Neuronal stem cell (in vitro differentiated cells): ENCODE measurements around the gene OR10H2.

Source experiments
- DNase-seq: peaks from one replicate; pipeline ENCODE4 v3.0.0-alpha.2; 2013; ENCODE audit warnings: low spot score
- H2AFZ ChIP-seq: one replicate; pipeline ENCODE4 v1.6.1; 2013; ENCODE audit warnings: mild to moderate bottlenecking, low read length, inconsistent platforms
- H2AK5ac ChIP-seq: 2 replicates; pipeline ENCODE4 v1.6.1; 2013; ENCODE audit warnings: low read depth, mild to moderate bottlenecking, inconsistent platforms, low read length, moderate library complexity, mixed read lengths
- H2BK120ac ChIP-seq: 2 replicates; pipeline ENCODE4 v1.6.1; 2013; ENCODE audit warnings: low read depth, mild to moderate bottlenecking, inconsistent platforms, low read length, moderate library complexity, mixed read lengths
- H2BK12ac ChIP-seq: one replicate; pipeline ENCODE4 v1.6.1; 2013; ENCODE audit warnings: low read length, inconsistent platforms
- H2BK15ac ChIP-seq: 2 replicates; pipeline ENCODE4 v1.6.1; 2013; ENCODE audit warnings: mild to moderate bottlenecking, low read length, inconsistent platforms, mixed read lengths
- H2BK5ac ChIP-seq: one replicate; pipeline ENCODE4 v1.6.1; 2013; ENCODE audit warnings: inconsistent platforms, mild to moderate bottlenecking, low read length, moderate library complexity
- H3K14ac ChIP-seq: one replicate; pipeline ENCODE4 v1.6.1; 2013; ENCODE audit warnings: low read length, inconsistent platforms
- H3K18ac ChIP-seq: 2 replicates; pipeline ENCODE4 v1.6.1; 2013; ENCODE audit warnings: low read length, inconsistent platforms
- H3K23ac ChIP-seq: 2 replicates; pipeline ENCODE4 v1.6.1; 2013; ENCODE audit warnings: low read depth, mild to moderate bottlenecking, mixed read lengths, low read length, inconsistent platforms; ENCODE audit not compliant: poor library complexity
- H3K27ac ChIP-seq: replicated peaks from 3 replicates; pipeline ENCODE4 v1.5.1; 2013; ENCODE audit warnings: low read length, inconsistent platforms
- H3K27me3 ChIP-seq, 3 experiments: 2 replicates each; pipeline ENCODE4 v1.6.1; 2013; ENCODE audit warnings: low read length in 3 of 3, mild to moderate bottlenecking in 2 of 3, inconsistent platforms in 1 of 3, low read depth in 1 of 3, mixed read lengths in 1 of 3, moderate library complexity in 1 of 3; ENCODE audit not compliant: control insufficient read depth in 3 of 3, insufficient read depth in 3 of 3
- H3K36me3 ChIP-seq, 2 donors: replicated peaks in 1 of 2; 2 replicates each; pipeline ENCODE4 v1.6.1; 2013; ENCODE audit warnings: low read length in 2 of 2; ENCODE audit not compliant: control insufficient read depth in 2 of 2, insufficient read depth in 2 of 2
- H3K4ac ChIP-seq: 2 replicates; pipeline ENCODE4 v1.6.1; 2013; ENCODE audit warnings: inconsistent platforms, mild to moderate bottlenecking, low read length, moderate library complexity
- H3K4me1 ChIP-seq, 2 donors: 1 replicate in 1 of 2; 2 replicates in 1 of 2; pipeline ENCODE4 v1.6.1; 2013; ENCODE audit warnings: low read length in 2 of 2, low read depth in 1 of 2; ENCODE audit not compliant: control insufficient read depth in 2 of 2, insufficient read depth in 1 of 2
- H3K4me2 ChIP-seq: one replicate; pipeline ENCODE4 v1.6.1; 2013; ENCODE audit warnings: mild to moderate bottlenecking, low read length, inconsistent platforms; ENCODE audit not compliant: insufficient read depth, poor library complexity, severe bottlenecking
- H3K4me3 ChIP-seq, 2 donors: 2 replicates each; pipeline ENCODE4 v1.5.1; 2013; ENCODE audit warnings: low read length in 2 of 2, mild to moderate bottlenecking in 2 of 2, inconsistent platforms in 1 of 2, moderate library complexity in 1 of 2
- H3K79me1 ChIP-seq: one replicate; pipeline ENCODE4 v1.6.1; 2013; ENCODE audit warnings: low read depth, mild to moderate bottlenecking, inconsistent platforms, low read length, moderate library complexity
- H3K9ac ChIP-seq: one replicate; pipeline ENCODE4 v1.6.1; 2013; ENCODE audit warnings: mild to moderate bottlenecking, low read depth, low read length, inconsistent platforms; ENCODE audit not compliant: poor library complexity
- H3K9me3 ChIP-seq, 2 donors: replicated peaks in 1 of 2; 2 replicates each; pipeline versions ENCODE3 to v1.6.1; 2013; ENCODE audit warnings: low read length in 2 of 2, mild to moderate bottlenecking in 2 of 2, inconsistent platforms in 1 of 2, low read depth in 1 of 2, mixed read lengths in 1 of 2, moderate library complexity in 1 of 2; ENCODE audit not compliant: control insufficient read depth in 2 of 2, insufficient read depth in 1 of 2
- H4K8ac ChIP-seq: one replicate; pipeline ENCODE4 v1.6.1; 2013; ENCODE audit warnings: low read depth, mild to moderate bottlenecking, inconsistent platforms, low read length, moderate library complexity
- H4K91ac ChIP-seq: one replicate; pipeline ENCODE4 v1.6.1; 2013; ENCODE audit warnings: low read length, low read depth, mild to moderate bottlenecking, inconsistent platforms; ENCODE audit not compliant: poor library complexity
- WGBS, 2 donors: extraction: QIAGEN DNeasy Blood & Tissue Kit; methylation state at CpG; one replicate each; pipeline ENCODE4 v1.1.7; 2013; ENCODE audit warnings: missing lambda C conversion rate in 2 of 2, mixed read lengths in 1 of 2; ENCODE audit not compliant: insufficient read length in 2 of 2, insufficient replicate concordance in 1 of 2; ENCODE audit errors: extremely low coverage in 2 of 2; 5-methylcytosine and 5-hydroxymethylcytosine counted together

OR10H2 gene

GRCh38 chr19:15733895-15734294 is 6.1 kb downstream of the OR10H2 start:
- no peak overlapping the region for H3K18ac ChIP-seq
- peak overlapping the region in 1 of 2 donors; percentile 30 for H3K4me3 ChIP-seq
- H3K79me1 ChIP-seq, result no peaks in the 10 kb centered on the region
- H2BK5ac ChIP-seq, result no peak overlapping the region
- no peak overlapping the region for H3K4me2 ChIP-seq
- no peak overlapping the region for H2BK120ac ChIP-seq
- H2BK15ac ChIP-seq, result no peak overlapping the region
- H2AK5ac ChIP-seq, result no peak overlapping the region
- H3K4me1 ChIP-seq, result no peaks in the 10 kb centered on the region
- H3K27ac ChIP-seq, result no peak overlapping the region
- no peaks in the 10 kb centered on the region for H3K27me3 ChIP-seq
- no peak overlapping the region for H2AFZ ChIP-seq
- H3K9ac ChIP-seq, result no peak overlapping the region
- peaks cover 0 to 13% of the 10 kb centered on the region in 2 donors for H3K9me3 ChIP-seq
- H3K14ac ChIP-seq, result no peak overlapping the region
- no peak overlapping the region for H3K4ac ChIP-seq
- H3K23ac ChIP-seq, result no peak overlapping the region
- H2BK12ac ChIP-seq, result no peak overlapping the region
- no peaks in the 10 kb centered on the region for H3K36me3 ChIP-seq
- H4K91ac ChIP-seq, result no peak overlapping the region
- DNase-seq, result no peak
- H4K8ac ChIP-seq, result no peak overlapping the region
- no CpG with 5 or more reads among the region's 6 CpGs for WGBS, 2 donors

- Histone ChIP-seq H2AFZ (no peak within 1 kb of the TSS), H3K14ac (no peak within 1 kb of the TSS), H3K27ac (no peak within 1 kb of the TSS), H2AK5ac (no peak within 1 kb of the TSS), H3K4me3 (no peak within 1 kb of the TSS), H3K36me3 (no peaks in the 10 kb centered on the region), H2BK120ac (no peak within 1 kb of the TSS), H3K4me1 (no peaks in the 10 kb centered on the region), H2BK12ac (no peak within 1 kb of the TSS), H3K18ac (no peak within 1 kb of the TSS), H3K9me3 (peaks cover 0 to 8% of the 10 kb centered on the region in 2 donors), H3K4me2 (no peak within 1 kb of the TSS), H3K27me3 (no peaks in the 10 kb centered on the region), H4K8ac (no peak within 1 kb of the TSS), H4K91ac (no peak within 1 kb of the TSS), H2BK5ac (no peak within 1 kb of the TSS), H3K79me1 (no peaks in the 10 kb centered on the region), H3K23ac (no peak within 1 kb of the TSS), H2BK15ac (no peak within 1 kb of the TSS), H3K9ac (no peak within 1 kb of the TSS), H3K4ac (no peak within 1 kb of the TSS)
- no peak for DNase-seq
- no CpG with 5 or more reads among the region's 4 CpGs for WGBS, 2 donors
Observed at GRCh38 chr19:15737722-15738121, 9.9 kb downstream of the OR10H2 start, which contains the start of gene OR10H3. Gene OR10H3, plus strand, starts transcription at chr19:15737985. Its CDS starts 3,408 bp downstream, at chr19:15741393.

GRCh38 chr19:15740785-15741184 is 13.0 kb downstream of the OR10H2 start:
- no peak overlapping the region for H3K4ac ChIP-seq
- H2AK5ac ChIP-seq, result no peak overlapping the region
- no peaks in the 10 kb centered on the region for H3K36me3 ChIP-seq
- no peak overlapping the region for H2BK5ac ChIP-seq
- H3K14ac ChIP-seq, result no peak overlapping the region
- no peak overlapping the region for H3K4me3 ChIP-seq
- H3K27ac ChIP-seq, result no peak overlapping the region
- H3K27me3 ChIP-seq, result no peaks in the 10 kb centered on the region
- WGBS, 2 donors, result 100% methylated on average over 1 of the region's 1 CpG; no CpG with 5 or more reads in 1 of the 2 donors
- no peak overlapping the region for H2BK15ac ChIP-seq
- DNase-seq, result no peak
- H3K79me1 ChIP-seq, result no peaks in the 10 kb centered on the region
- no peaks in the 10 kb centered on the region for H3K4me1 ChIP-seq
- H3K18ac ChIP-seq, result no peak overlapping the region
- H2BK120ac ChIP-seq, result no peak overlapping the region
- H4K8ac ChIP-seq, result no peak overlapping the region
- no peak overlapping the region for H3K9ac ChIP-seq
- H2BK12ac ChIP-seq, result no peak overlapping the region
- no peak overlapping the region for H2AFZ ChIP-seq
- no peak overlapping the region for H3K4me2 ChIP-seq
- H3K9me3 ChIP-seq, result peaks cover 0 to 11% of the 10 kb centered on the region in 2 donors
- H3K23ac ChIP-seq, result no peak overlapping the region
- no peak overlapping the region for H4K91ac ChIP-seq

- Histone ChIP-seq H3K27me3 (peaks cover 0 to 24% (median 0%) of the 10 kb centered on the region in 3 experiments), H3K27ac (no peak overlapping the region), H2BK120ac (no peak overlapping the region), H4K8ac (no peak overlapping the region), H2BK5ac (no peak overlapping the region), H2BK12ac (no peak overlapping the region), H3K9me3 (peaks cover 0 to 19% of the 10 kb centered on the region in 2 donors), H3K36me3 (no peaks in the 10 kb centered on the region), H3K23ac (no peak overlapping the region), H3K79me1 (no peaks in the 10 kb centered on the region), H4K91ac (no peak overlapping the region), H3K4me1 (no peaks in the 10 kb centered on the region), H3K4me3 (no peak overlapping the region), H3K4me2 (no peak overlapping the region), H3K9ac (no peak overlapping the region), H3K18ac (no peak overlapping the region), H2AK5ac (no peak overlapping the region), H3K14ac (no peak overlapping the region), H3K4ac (no peak overlapping the region), H2AFZ (no peak overlapping the region), H2BK15ac (no peak overlapping the region)
- no peak for DNase-seq
- WGBS, 2 donors, result no CpG with 5 or more reads among the region's 2 CpGs
Observed at GRCh38 chr19:15748239-15748638, 20.4 kb downstream of the OR10H2 start.
